H1 (cell line): ENCODE data around the gene IQSEC3. TPM values are rescaled to one million over a fixed set of nuclear protein-coding genes. Genes with fewer than 3 reads are reported as not detected.

Source experiments
- CTCF ChIA-PET: fragments of 300-600 bp; sonication (Branson Sonifier 250); formaldehyde crosslinking; loops from one replicate; lab custom pipeline; 2021; ENCODE audit not compliant: partially characterized antibody; lab: Charles Lee
- POLR2A ChIA-PET: fragments of 300-600 bp; sonication (Branson Sonifier 250); formaldehyde crosslinking; loops from one replicate; lab custom pipeline; 2021; ENCODE audit warnings: inconsistent platforms; ENCODE audit not compliant: partially characterized antibody; lab: Charles Lee
- DNase-seq, 2 experiments: peaks; one replicate each; pipeline versions ENCODE4 v3.0.0 to v3.0.0-alpha.2; 2010 to 2022; ENCODE audit warnings: low spot score in 2 of 2, low read depth in 1 of 2, mixed read lengths in 1 of 2
- FAIRE-seq: peaks from 2 replicates; lab custom pipeline; 2011; peaks lifted over from hg19 to GRCh38; lab: Jason Lieb, UNC
- H2AFZ ChIP-seq: 2 replicates; pipeline ENCODE4 v1.8.1; 2012; ENCODE audit warnings: low read length, inconsistent platforms
- H2AK5ac ChIP-seq: 2 replicates; pipeline ENCODE4 v1.6.1; 2013; ENCODE audit warnings: low read depth, low read length
- H2BK120ac ChIP-seq: replicated peaks from 2 replicates; pipeline ENCODE3; 2013; ENCODE audit warnings: low read depth, low read length, inconsistent platforms
- H2BK12ac ChIP-seq: 2 replicates; pipeline ENCODE4 v1.6.1; 2013; ENCODE audit warnings: low read depth, low read length
- H2BK15ac ChIP-seq: 2 replicates; pipeline ENCODE4 v1.6.1; 2013; ENCODE audit warnings: low read length
- H2BK20ac ChIP-seq: 2 replicates; pipeline ENCODE4 v1.6.1; 2013; ENCODE audit warnings: low read length
- H2BK5ac ChIP-seq: 2 replicates; pipeline ENCODE4 v1.6.1; 2013; ENCODE audit warnings: low read depth, low read length
- H3K14ac ChIP-seq: 2 replicates; pipeline ENCODE4 v1.6.1; 2013; ENCODE audit warnings: inconsistent platforms; ENCODE audit not compliant: insufficient read length
- H3K18ac ChIP-seq: 2 replicates; pipeline ENCODE4 v1.6.1; 2013; ENCODE audit warnings: low read length; ENCODE audit errors: extremely low read depth
- H3K23ac ChIP-seq: 2 replicates; pipeline ENCODE4 v1.6.1; 2013; ENCODE audit warnings: inconsistent platforms; ENCODE audit not compliant: insufficient read length
- H3K23me2 ChIP-seq: 2 replicates; pipeline ENCODE4 v1.6.1; 2013; ENCODE audit warnings: low read depth, low read length
- H3K27ac ChIP-seq: 2 replicates; pipeline ENCODE4 v1.6.1; 2011; ENCODE audit warnings: low read depth, low read length, inconsistent platforms
- H3K27me3 ChIP-seq, 4 experiments: replicated peaks in 1 of 4; 1 replicate in 1 of 4; 2 replicates in 3 of 4; pipeline versions ENCODE4 v1.6.1 to v1.8.1; 2011 to 2013; ENCODE audit warnings: low read length in 3 of 4, mild to moderate bottlenecking in 3 of 4, inconsistent platforms in 2 of 4, mixed read lengths in 2 of 4, moderate library complexity in 1 of 4; ENCODE audit not compliant: control insufficient read depth in 3 of 4, insufficient read depth in 3 of 4; ENCODE audit errors: extremely low read depth in 1 of 4
- H3K36me3 ChIP-seq, 4 experiments: 2 replicates each; pipeline versions ENCODE4 v1.6.1 to v1.8.1; 2011 to 2013; ENCODE audit warnings: mild to moderate bottlenecking in 4 of 4, low read length in 3 of 4, moderate library complexity in 2 of 4, control low read depth in 1 of 4, inconsistent platforms in 1 of 4; ENCODE audit not compliant: insufficient read depth in 4 of 4, control insufficient read depth in 2 of 4
- H3K4ac ChIP-seq: replicated peaks from 2 replicates; pipeline ENCODE3; 2013; ENCODE audit warnings: low read length, low read depth, mixed read lengths, inconsistent platforms; ENCODE audit not compliant: insufficient read length
- H3K4me1 ChIP-seq, 4 experiments: replicated peaks in 1 of 4; 1 replicate in 1 of 4; 2 replicates in 3 of 4; pipeline versions ENCODE4 v1.6.1 to v1.8.1; 2011 to 2013; ENCODE audit warnings: low read length in 3 of 4, inconsistent platforms in 2 of 4, mixed read lengths in 1 of 4; ENCODE audit not compliant: insufficient read depth in 4 of 4, control insufficient read depth in 3 of 4
- H3K4me2 ChIP-seq, 2 experiments: 2 replicates each; pipeline versions ENCODE4 v1.6.1 to v1.8.1; 2011 to 2013; ENCODE audit warnings: low read depth in 2 of 2, low read length in 2 of 2, control low read depth in 1 of 2, inconsistent platforms in 1 of 2, mild to moderate bottlenecking in 1 of 2; ENCODE audit not compliant: insufficient read depth in 1 of 2
- H3K4me3 ChIP-seq, 4 experiments: fragments of 200-600, 300-600 bp in 1 of 4; sonication (generic), shearing (Covaris generic), sonication (Bioruptor Twin) in 1 of 4; 2 replicates each; pipeline versions ENCODE4 v1.5.1 to v1.8.1; 2011 to 2016; ENCODE audit warnings: low read length in 4 of 4, low read depth in 3 of 4, control low read depth in 2 of 4, inconsistent platforms in 2 of 4, mild to moderate bottlenecking in 2 of 4, mixed read lengths in 1 of 4, moderate library complexity in 1 of 4; ENCODE audit not compliant: insufficient read depth in 2 of 4; ENCODE audit errors: extremely low read depth in 1 of 4
- H3K56ac ChIP-seq: replicated peaks from 2 replicates; pipeline ENCODE3; 2013; ENCODE audit warnings: low read depth, mild to moderate bottlenecking, mixed read lengths, low read length, inconsistent platforms; ENCODE audit not compliant: insufficient read length
- H3K79me1 ChIP-seq: 2 replicates; pipeline ENCODE4 v1.6.1; 2013; ENCODE audit warnings: low read depth, low read length, control low read depth
- H3K79me2 ChIP-seq, 2 experiments: 2 replicates each; pipeline versions ENCODE4 v1.6.1 to v1.8.1; 2012 to 2013; ENCODE audit warnings: low read length in 2 of 2, mild to moderate bottlenecking in 2 of 2, inconsistent platforms in 1 of 2; ENCODE audit not compliant: insufficient read depth in 2 of 2, control insufficient read depth in 1 of 2
- H3K9ac ChIP-seq, 4 experiments: replicated peaks in 1 of 4; 1 replicate in 1 of 4; 2 replicates in 3 of 4; pipeline versions ENCODE4 v1.6.1 to v1.8.1; 2011 to 2013; ENCODE audit warnings: low read depth in 3 of 4, low read length in 3 of 4, control low read depth in 2 of 4, mild to moderate bottlenecking in 2 of 4, moderate library complexity in 2 of 4, inconsistent platforms in 1 of 4; ENCODE audit errors: extremely low read depth in 1 of 4
- H3K9me3 ChIP-seq, 2 experiments: 2 replicates each; pipeline versions ENCODE4 v1.6.1 to v1.8.1; 2012 to 2013; ENCODE audit warnings: mild to moderate bottlenecking in 2 of 2, moderate library complexity in 2 of 2, control low read depth in 1 of 2, inconsistent platforms in 1 of 2, low read depth in 1 of 2, low read length in 1 of 2, mixed read lengths in 1 of 2; ENCODE audit not compliant: insufficient read depth in 2 of 2
- H4K20me1 ChIP-seq, 2 experiments: replicated peaks in 1 of 2; 2 replicates each; pipeline versions ENCODE3 to v1.8.1; 2011 to 2013; ENCODE audit warnings: inconsistent platforms in 2 of 2, low read length in 2 of 2, mild to moderate bottlenecking in 1 of 2; ENCODE audit not compliant: insufficient read depth in 2 of 2, control insufficient read depth in 1 of 2
- H4K5ac ChIP-seq: 2 replicates; pipeline ENCODE4 v1.6.1; 2013; ENCODE audit warnings: low read length, low read depth, mixed read lengths, inconsistent platforms; ENCODE audit not compliant: insufficient read length
- H4K8ac ChIP-seq: 2 replicates; pipeline ENCODE4 v1.8.0; 2013; ENCODE audit warnings: mild to moderate bottlenecking, moderate library complexity, low read length, inconsistent platforms; ENCODE audit not compliant: insufficient read depth; ENCODE audit errors: extremely low read depth
- H4K91ac ChIP-seq: replicated peaks from 2 replicates; pipeline ENCODE3; 2013; ENCODE audit warnings: low read length, mixed read lengths, inconsistent platforms; ENCODE audit not compliant: insufficient read length
- ASH2L ChIP-seq: fragments of 200-600, 300-600 bp; sonication (generic); IDR thresholded peaks from one replicate; pipeline ENCODE4 v1.7.1; 2017; ENCODE audit warnings: low read length
- BCL11A ChIP-seq, 2 experiments: IDR thresholded peaks; one replicate each; pipeline ENCODE4 v1.6.1; 2011; ENCODE audit warnings: low read depth in 2 of 2, low read length in 2 of 2, mild to moderate bottlenecking in 2 of 2
- CHD1 ChIP-seq: IDR thresholded peaks from 2 replicates; pipeline ENCODE4 v1.6.1; 2012; ENCODE audit warnings: low read depth, low read length, improper control_type of control experiment
- POLR2A ChIP-seq, 2 experiments: IDR thresholded peaks; 1 replicate in 1 of 2; 2 replicates in 1 of 2; pipeline ENCODE4 v1.6.1; 2011; ENCODE audit warnings: low read depth in 2 of 2, low read length in 2 of 2, mild to moderate bottlenecking in 2 of 2; ENCODE audit errors: control extremely low read depth in 1 of 2
- POLR2AphosphoS5 ChIP-seq: IDR thresholded peaks from 2 replicates; pipeline ENCODE4 v1.6.1; 2011; ENCODE audit warnings: low read depth, low read length
- WGBS, 2 experiments: shearing (Covaris generic) in 1 of 2; methylation state at CpG; one replicate each; pipeline versions ENCODE4 v1.1.6 to v1.1.7; 2013 to 2015; ENCODE audit warnings: low lambda C conversion rate in 2 of 2, mixed read lengths in 2 of 2, inconsistent platforms in 1 of 2, low coverage in 1 of 2, missing lambda C conversion rate in 1 of 2; ENCODE audit not compliant: insufficient replicate concordance in 2 of 2, insufficient coverage in 1 of 2, insufficient read length in 1 of 2; ENCODE audit errors: extremely low coverage in 1 of 2, missing lambda C conversion rate in 1 of 2; 5-methylcytosine and 5-hydroxymethylcytosine counted together
- polyA plus RNA-seq, 7 experiments: library from polyadenylated mRNA; depleted of rRNA in 3 of 7; stranded (reverse) in 5 of 7; unstranded in 2 of 7; fragments of >200 nt in 5 of 7; fragments of 200-250 nt in 2 of 7; gene quantifications; 1 replicate in 5 of 7; 2 replicates in 1 of 7; 4 replicates in 1 of 7; pipeline versions ENCODE4 v1.2.1 to v1.2.3, GENCODE V29; 2011 to 2013; ENCODE audit warnings: missing spikeins in 2 of 7, mixed read lengths in 2 of 7
- total RNA-seq: library from RNA; stranded (reverse); fragmentation: NEBNext Ultra II Directional; extraction: Animal tissue kit (Norgen Biotek cat#: 25700); gene quantifications from 2 replicates; pipeline ENCODE4 v1.2.1, GENCODE V29; 2021
- TF ChIP-seq, protein P1 (sequence below): IDR thresholded peaks from 2 replicates; pipeline ENCODE4 v1.6.1; 2012; ENCODE audit warnings: inconsistent platforms

Gene IQSEC3
- total and polyA plus RNA-seq, 2 of the 8 experiments (the other 6 are each of a cell fraction or from before 2014, with no cell fraction given) = 1.2 to 3.1 TPM

DNA sequence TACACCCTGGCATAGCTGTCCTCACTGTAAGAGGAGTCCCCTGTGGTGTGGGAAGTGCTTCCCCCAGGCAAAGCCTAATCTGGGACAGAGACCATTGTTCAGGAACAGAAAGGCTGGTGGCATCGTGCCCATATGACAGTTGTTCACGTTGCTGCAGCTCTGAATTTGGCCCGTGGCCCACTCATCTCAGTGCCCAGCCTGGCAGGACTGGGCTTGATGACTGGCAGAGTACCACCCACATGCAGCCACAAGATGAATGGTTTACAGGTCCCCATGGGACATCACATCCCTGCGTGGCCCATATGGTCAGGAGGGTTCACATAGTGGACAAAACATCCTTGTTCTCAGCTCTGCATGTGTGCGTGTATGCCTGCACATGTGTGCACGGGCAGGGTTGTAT is 17.5 kb downstream of the IQSEC3 start:
- peaks cover 0 to 8% (median 0%) of the 10 kb centered on the region in 4 experiments; a peak in 1 of 7 replicates for H3K4me1 ChIP-seq
- H3K36me3 ChIP-seq = no peaks in the 10 kb centered on the region
- H3K4ac ChIP-seq = no peak overlapping the region
- no peaks in the 10 kb centered on the region for H3K9me3 ChIP-seq
- H2BK120ac ChIP-seq = no peak overlapping the region
- H3K9ac ChIP-seq = no peak overlapping the region
- no peak overlapping the region for H4K8ac ChIP-seq
- no peak overlapping the region for H3K4me3 ChIP-seq
- H4K91ac ChIP-seq = no peak overlapping the region
- no peaks in the 10 kb centered on the region for H3K79me1 ChIP-seq
- 85% methylated on average over 6 of the region's 6 CpGs; no CpG with 5 or more reads in 1 of the 2 experiments for WGBS, 2 experiments
- H3K4me2 ChIP-seq = no peak overlapping the region
- H2BK20ac ChIP-seq = no peak overlapping the region
- ChIA-PET POLR2A (no interaction called here), CTCF (interaction anchor here (1.2 to 1.6 kb wide), 5 partner anchors 9 to 105 kb away, joined by 3 to 4 read pairs (median 3); no protein-coding TSS in a partner anchor)
- H3K23ac ChIP-seq = no peak overlapping the region
- no peak overlapping the region for H4K5ac ChIP-seq
- no peak overlapping the region for H3K14ac ChIP-seq
- no peak overlapping the region for H2BK12ac ChIP-seq
- no peak overlapping the region for H3K27ac ChIP-seq
- H3K23me2 ChIP-seq = no peaks in the 10 kb centered on the region
- peaks cover 0 to 2% of the 10 kb centered on the region in 2 experiments for H4K20me1 ChIP-seq
- no peak overlapping the region for H2BK5ac ChIP-seq
- H2BK15ac ChIP-seq = no peak overlapping the region
- H3K18ac ChIP-seq = no peak overlapping the region
- H3K79me2 ChIP-seq = no peaks in the 10 kb centered on the region
- peaks cover 0 to 12% (median 4%) of the 10 kb centered on the region in 4 experiments; a peak in 6 of 7 replicates for H3K27me3 ChIP-seq
- FAIRE-seq = no peak
- H2AFZ ChIP-seq = no peak overlapping the region
- TF ChIP-seq POLR2AphosphoS5 (no peak), BCL11A (IDR thresholded peaks at IDR 0.05; ENCODE audit: low read depth in 2 of 2, low read length in 2 of 2) (no peak), ASH2L (no peak), CHD1 (no peak), POLR2A (IDR thresholded peaks at IDR 0.05; ENCODE audit: control extremely low read depth in 1 of 2, low read depth in 2 of 2, low read length in 2 of 2) (no peak)
- TF ChIP-seq, protein P1, sequence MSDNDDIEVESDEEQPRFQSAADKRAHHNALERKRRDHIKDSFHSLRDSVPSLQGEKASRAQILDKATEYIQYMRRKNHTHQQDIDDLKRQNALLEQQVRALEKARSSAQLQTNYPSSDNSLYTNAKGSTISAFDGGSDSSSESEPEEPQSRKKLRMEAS = no peak
- no peak for DNase-seq
- H2AK5ac ChIP-seq = no peak overlapping the region
- no peak overlapping the region for H3K56ac ChIP-seq
